Measurements from ENCODE around the gene CLECL1.
A peak's percentile ranks its signal among the peaks of the same experiment; 100 is the strongest.
"Not testable (repeated sequence)": the region's sequence is repeated elsewhere in the genome, so short reads cannot be mapped to it uniquely, and the experiment has no call there.

The CLECL1 gene

DNA sequence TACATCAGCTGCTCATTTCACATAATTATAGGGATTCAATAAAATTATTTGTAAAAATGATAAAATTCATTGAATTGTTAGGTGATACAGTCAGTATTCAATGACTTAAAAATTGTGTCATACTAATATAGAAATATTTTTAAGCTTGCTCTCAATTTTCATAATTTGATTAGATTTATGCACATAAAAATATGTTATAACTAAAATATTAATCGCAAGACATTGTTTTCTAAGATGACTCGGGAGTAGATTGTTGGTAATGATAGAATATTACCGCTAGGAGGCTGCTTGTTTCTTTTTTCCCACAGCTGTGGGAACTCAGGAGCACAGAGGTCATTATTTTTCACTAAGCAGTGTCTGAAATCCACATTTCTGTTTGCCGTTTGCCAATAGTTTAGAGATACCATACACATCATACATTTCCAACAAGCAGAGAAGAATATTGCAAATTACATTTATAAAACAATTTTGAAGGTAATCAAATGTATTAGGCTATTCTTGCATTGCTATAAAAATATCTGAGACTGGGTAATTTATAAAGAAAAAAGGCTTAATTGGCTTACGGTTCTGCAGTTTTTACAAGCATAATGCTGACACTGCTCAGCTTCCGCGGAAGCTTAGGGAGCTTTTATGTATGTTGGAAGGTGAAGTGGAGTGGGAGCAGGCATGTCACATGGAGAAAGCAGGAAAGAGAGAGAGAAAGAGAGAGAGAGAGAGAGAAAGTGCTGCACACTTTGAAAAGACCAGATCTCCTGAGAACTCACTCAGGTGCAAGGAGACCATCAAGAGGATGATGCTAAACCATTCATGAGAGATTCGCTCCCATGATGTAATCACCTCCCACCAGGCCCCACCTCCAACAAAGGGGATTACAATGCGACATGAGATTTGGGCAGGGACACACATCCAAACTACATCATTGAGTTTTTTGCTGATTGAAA is 18.6 kb upstream of the CLECL1 start:
- DNase-seq: peak; percentile 69

DNA sequence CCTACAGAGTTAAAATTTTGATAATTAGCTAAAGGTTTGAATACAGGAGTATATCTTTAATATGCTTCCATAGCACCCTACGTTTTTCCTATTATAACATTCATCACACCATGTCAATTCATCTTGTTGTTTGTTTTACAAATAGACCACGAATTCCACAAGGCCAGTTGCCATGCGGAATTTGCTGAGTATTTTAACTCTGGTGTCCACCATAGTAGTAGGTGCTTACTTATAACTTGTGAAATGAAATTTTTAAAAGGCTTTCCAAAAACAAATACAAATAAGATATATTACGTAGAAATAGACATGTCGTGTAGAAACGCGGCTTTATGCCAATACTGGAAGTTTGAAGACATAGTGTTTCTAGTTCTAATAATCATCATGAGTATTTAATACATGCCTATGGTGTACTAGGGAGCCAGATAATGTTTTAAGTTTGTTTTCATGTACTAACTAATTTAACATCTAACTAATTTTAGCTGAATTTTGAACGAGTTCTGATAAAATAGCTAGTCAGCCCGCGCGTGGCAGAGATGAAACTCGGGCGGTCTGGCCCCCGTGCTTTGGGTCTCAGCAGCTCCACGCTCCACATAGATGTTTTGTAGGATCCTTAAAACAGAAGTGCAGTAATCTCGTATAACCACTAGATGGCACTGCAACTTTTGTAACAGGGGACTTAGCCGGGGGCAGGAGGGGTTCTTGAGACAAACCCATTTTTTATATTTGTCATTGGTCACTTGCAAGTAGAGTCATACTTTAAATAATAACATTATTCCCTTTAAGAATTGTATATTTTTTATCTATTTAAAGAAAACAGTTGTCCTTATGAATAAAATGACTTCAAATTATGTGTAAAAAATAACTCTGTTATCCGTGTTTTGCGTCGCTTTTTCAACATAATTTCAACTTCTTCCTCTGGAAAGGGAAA is 17.6 kb upstream of the CLECL1 start:
- peak; percentile 92 for DNase-seq

DNA sequence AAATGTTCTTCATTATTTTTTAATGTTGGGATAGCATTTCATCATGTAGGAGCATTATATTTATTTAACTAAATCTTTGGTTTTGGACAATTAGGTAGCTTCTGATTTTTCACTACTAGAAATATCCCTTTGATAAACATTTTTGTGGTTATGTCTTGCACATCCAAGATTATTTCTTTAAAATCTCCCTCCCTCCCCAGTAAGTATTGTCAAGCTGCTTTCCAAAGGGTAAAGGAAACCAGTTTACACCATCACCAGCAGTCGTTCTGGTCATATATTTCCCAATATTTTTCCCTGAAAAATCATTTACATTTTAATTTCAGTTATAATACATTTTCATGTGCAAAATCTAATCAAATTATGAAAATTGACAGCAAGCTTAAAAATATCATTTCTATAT is 16.7 kb upstream of the CLECL1 start:
- no peak for DNase-seq

DNA sequence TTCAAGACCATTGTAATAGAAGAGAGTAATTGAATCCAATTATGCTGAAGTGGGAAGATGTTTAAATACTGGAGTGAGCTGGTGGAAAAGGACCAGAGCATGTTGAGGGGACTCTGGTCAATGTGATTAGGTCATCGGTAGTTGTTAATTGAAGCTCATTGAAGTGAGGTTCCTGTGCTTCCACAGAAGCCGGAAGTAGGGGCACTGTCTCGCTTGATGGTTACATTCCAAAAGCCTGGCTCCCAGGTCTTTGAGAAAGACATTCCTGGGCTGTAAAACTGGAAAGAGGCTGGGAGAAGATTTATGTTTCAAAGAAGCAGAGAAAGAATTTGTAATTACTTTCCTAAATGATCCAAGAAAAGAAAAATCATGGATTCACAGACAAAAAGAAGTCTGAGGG is 12.3 kb upstream of the CLECL1 start:
- no peak for DNase-seq

DNA sequence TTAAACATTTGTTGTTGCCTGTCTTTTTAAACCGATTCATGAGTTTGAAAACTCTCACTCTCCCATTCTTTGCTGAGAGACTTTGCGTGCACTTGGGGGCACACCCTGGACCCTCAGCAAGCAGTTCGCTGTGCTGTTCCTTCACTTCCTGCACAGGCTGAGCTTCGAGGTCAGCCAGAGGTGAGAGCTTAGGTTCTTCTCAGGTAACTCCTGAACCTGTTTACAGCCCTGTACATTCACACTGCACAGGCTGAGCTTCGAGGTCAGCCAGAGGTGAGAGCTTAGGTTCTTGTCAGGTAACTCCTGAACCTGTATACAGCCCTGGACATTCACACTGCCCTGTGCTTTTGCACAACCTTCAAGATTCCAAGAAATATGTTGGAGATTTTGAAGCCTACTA is 9.8 kb upstream of the CLECL1 start:
- DNase-seq: no peak

DNA sequence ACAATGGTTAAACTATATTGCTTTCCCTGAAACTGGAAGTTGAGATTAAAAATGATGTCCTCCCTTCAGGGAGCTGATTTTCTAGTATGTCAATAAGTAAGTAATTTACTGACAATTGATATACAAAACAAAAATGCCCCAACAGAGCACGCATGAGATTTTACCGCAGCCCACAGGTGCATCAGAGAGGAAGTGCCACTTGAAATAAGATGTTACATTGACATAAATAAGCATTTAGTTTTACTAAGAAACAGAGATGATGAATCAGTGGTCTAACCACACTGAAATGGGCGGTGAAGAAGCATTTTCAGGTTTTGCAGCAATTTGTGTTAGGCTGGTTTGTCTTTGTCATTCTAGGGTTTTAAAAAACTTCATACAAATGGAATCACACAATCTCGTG is 8.8 kb upstream of the CLECL1 start:
- DNase-seq: peak; percentile 59

DNA sequence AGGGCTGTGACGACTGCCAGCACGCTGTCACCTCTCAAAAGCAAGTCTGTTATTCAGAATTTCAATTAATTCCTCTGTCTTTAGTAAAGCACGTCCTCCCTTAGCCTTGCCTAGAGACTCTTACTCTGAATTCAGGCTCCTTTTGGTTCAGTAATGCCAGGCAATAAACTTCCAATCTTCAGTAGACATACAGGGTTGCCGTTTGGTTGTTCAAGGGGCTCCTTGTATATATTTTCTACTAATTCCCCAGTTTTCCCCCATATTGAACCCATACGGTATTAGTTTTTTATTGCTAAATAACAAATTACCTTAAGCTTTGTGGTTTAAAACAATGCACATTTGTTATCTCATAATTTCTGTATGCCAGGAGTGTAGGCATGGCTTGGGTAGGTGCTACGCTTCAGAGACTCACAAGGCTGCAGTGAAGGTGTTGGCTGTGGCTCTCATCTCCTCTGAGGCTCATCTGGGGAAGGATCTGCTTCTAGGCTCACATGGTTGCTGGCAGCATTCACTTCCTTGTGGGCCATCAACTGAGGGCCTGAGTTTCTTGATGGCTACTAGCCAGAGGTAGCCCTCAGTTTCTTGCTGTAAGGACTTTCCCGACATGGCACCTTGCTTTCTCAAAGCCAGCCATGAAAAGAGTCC is 7.3 kb upstream of the CLECL1 start:
- DNase-seq: no peak

DNA sequence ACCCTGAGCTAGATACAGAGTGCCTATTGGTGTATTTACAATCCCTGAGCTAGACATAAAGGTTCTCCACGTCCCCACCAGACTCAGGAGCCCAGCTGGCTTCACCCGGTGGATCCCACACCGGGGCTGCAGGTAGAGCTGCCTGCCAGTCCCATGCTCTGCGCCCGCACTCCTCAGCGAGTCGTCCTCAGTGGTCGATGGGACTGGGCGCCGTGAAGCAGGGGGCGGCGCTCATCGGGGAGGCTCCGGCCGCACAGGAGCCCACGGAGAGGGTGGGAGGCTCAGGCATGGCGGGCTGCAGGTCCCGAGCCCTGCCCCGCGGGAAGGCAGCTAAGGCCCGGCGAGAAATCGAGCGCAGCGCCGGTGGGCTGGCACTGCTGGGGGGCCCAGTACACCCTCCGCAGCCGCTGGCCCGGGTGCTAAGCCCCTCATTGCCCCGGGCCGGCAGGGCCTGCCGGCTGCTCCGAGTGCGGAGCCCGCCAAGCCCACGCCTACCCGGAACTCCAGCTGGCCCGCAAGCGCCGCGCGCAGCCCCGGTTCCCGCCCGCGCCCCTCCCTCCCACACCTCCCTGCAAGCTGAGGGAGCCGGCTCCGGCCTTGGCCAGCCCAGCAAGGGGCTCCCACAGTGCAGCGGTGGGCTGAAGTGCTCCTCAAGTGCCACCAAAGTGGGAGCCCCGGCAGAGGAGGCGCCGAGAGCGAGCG is 6.7 kb upstream of the CLECL1 start:
- not testable (repeated sequence) for DNase-seq

DNA sequence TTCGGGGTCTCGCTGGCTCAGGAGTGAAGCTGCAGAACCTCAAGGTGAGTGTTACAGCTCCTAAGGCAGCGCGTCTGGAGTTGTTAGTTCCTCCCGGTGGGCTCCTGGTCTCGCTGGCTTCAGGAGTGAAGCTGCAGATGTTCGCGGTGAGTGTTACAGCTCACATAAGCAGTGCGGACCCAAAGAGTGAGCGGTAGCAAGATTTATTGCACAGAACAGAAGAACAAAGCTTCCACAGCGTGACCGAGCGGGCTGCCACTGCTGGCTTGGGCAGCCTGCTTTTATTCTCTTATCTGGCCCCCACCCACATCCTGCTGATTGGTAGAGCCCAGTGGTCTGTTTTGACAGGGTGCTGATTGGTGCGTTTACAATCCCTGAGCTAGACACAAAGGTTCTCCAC is 6.0 kb upstream of the CLECL1 start:
- DNase-seq: not testable (repeated sequence)

DNA sequence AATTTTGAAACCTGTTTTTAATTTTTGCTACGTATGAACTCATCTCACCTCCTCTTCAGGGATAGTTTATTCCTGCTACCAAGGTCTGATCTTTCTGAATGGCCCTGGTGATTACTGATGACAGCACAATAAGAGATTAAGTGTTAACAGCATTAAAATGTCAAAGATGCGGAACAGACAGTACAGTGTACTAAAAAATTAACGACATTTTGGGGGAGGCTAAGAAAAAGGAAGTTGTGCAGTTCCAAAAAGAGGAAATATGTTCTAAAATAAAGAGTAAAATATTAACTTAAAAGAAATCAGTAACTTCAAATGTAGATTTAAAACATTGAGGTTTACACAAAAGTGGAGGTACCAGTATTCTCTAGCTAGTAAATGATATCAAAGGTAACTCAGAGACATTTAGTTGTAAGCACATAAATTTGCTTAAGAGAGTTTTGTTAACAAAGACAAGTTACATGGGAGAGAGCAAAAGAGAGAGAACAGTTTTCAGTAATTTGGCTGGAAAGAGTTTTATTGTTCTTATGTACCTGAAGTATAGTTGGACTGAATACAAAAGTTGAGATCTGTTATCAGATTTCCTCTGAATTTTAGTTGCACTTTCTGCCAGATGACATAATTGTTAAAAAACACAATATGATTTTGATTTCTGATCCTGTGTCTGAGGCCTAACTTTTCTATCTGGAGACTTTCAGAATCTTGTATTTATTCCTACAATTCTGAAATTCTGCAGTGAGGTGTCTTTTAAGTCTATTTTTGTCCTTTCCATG is 4.2 kb upstream of the CLECL1 start:
- peak; percentile 76 for DNase-seq

DNA sequence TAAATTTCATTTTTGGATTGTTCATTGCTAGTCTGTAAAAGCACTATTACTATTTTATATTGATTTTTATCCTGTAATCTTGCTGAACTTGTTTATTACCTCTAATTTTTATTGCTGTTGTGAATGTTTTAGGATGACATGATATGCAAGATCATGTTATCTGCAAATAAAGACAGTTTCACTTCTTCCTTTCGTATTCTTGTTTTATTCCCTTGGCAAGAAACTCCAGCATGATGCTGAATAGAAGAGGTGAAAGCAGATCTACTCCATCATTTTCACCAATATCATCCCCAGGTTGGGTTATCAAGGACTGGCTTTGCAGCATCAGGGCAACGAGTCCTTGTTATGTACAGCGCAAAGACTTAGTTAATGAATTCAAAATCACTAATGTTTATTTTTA is 2.7 kb upstream of the CLECL1 start:
- DNase-seq: no peak

DNA sequence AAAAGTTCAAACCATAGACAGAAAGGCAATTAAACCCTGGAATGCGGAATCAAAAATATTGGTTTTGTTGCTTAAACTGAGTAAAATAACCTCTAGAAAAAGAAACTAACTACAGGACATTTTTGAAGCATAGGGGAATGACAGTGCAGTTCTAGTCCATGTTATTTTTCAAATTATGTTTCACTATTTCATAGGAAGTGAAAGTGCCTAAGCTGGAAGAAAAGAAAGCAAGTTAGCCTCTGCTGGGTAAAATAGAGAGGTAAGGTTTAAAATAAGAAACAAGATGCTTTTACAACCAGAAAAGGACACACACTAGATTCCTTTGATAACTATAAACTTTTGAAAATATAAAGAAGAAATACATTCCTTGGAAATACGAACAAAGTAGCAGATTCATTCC is 1.1 kb downstream of the CLECL1 start:
- no peak for DNase-seq

DNA sequence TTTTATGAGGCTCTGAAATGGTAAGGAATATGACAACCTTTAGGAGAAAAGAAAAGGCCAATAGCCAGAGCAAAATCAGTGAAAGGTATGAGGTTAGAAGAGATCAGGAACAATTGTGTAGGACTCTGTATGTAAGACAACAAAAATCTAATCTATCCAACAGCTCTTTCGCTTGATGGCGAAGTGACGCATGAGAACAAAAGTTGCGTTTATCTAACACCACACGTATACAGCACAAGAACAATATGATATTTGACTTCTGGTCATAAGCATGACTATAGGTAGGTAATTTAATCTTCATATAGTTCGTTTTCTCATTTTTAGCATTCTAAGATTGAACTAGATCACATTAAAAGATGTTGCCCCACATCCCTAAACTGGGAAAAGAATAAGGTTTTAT is 1.5 kb downstream of the CLECL1 start:
- DNase-seq: no peak

DNA sequence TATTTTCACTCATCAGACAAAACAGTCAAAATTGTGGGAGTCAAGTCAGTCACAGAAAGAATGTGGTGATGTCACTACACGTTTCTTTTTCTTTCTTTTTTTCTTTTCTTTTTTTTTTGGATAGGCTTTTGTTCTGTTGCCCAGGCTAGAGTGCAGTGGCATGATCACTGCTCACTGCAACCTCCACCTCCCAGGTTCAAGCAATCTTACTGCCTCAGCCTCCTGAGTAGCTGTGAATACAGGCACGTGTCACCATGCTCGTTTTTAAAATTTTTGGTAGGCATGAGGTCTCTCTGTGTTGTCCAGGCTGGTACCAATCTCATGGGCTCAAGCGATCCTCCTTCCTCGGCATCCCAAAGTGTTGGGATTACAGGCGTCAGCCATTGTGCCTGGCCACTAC is 2.3 kb downstream of the CLECL1 start:
- DNase-seq: no peak

DNA sequence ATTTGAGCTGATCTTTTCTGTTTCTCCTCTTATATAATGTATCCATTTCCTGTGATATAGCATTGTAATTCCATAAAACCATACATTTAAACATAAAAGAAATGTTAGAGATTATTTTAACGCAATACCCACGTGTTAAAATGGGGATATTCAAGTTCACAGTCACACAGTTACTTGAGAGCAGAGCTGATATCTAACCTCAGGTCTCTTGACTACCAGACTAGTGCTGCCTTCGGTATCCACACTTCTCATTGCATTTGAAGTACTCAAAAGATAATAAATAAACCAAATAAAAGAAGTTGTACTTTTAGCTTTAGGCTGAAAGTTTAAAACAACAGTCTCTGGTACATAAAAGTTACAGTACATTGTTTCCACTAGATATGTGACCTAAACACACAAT is 2.9 kb downstream of the CLECL1 start:
- no peak for DNase-seq

DNA sequence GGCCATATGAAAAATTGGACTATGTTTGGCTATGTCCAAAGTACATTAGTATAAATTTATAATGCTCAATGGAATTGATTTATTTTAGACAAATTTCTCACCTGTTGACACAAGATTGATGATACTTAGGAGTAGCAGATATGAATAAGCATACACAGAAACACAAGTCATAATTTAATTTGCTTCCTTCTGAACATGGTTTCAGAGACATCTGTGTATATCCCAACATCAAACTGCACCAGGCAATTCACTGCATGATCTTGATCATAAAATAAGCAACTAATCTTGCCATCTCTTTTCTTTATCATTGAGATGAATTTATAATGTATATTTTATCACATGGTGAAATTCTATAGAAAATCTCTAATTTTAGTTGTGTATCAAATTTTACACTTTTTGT is 3.8 kb downstream of the CLECL1 start:
- no peak for DNase-seq

DNA sequence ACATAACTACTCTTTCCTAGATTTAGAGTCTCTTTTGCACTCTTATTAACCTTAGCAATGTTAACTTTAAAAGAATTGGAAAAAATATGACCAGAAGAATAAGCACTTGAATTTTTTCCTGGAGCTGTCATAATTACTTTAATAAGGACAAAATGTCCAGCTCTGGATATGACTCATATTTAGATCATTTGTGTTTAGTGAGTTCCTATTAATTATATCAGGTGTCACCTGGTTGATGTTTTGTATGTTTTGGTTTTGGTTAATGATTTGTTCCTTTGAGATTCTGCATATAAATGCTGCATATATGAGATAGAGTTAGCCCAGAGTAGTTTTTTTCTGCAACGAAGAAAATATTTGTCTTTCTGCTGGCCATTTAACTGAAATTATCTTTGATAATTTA is 5.1 kb downstream of the CLECL1 start:
- no peak for DNase-seq

DNA sequence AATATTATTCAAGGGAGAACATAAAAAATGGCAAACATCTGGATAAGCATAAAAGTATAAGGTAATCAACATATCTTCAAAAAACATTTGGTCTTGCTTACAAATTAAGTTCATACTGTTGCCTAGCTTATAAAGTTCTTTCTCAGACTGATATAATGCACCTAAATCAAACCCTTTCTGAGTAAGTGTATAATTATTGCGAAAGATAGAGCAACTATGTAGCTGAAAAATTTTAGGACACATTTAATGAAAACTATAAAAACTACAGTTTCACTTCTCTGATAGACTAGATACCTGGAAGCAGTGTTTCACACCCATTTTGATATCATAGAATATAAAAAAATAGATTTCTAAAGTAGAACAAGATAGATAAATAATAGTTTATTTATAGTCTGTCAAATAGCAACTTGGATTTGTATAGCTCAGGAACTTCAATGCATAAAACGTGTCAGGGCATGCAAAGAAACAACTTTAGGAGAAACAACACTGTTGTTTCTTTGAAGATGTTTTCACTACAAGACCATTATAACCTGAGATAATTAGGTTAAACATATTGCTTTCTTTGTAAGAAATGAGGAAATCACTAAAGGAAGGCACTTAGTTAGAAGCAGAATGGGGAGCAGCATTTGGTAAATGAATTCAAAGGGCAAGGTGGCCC is 7.6 kb downstream of the CLECL1 start:
- no peak for DNase-seq

DNA sequence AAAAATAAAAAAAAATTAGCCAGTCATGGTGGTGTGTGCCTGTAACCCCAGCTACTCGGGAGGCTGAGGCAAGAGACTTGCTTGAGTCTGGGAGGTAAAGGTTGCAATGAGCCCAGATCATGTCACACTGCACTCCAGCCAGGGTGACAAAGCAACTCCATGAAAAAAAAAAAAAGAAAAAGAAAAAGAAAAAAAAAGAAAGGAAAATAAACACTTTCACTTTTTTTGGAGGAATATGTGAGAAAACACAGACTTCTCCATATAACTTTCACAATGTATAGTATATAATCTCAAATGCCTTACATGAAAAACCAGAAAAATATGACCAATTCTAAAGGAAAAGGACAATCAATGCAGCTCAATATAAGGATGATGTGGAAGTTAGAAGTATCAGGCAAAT is 8.9 kb downstream of the CLECL1 start:
- no peak for DNase-seq

DNA sequence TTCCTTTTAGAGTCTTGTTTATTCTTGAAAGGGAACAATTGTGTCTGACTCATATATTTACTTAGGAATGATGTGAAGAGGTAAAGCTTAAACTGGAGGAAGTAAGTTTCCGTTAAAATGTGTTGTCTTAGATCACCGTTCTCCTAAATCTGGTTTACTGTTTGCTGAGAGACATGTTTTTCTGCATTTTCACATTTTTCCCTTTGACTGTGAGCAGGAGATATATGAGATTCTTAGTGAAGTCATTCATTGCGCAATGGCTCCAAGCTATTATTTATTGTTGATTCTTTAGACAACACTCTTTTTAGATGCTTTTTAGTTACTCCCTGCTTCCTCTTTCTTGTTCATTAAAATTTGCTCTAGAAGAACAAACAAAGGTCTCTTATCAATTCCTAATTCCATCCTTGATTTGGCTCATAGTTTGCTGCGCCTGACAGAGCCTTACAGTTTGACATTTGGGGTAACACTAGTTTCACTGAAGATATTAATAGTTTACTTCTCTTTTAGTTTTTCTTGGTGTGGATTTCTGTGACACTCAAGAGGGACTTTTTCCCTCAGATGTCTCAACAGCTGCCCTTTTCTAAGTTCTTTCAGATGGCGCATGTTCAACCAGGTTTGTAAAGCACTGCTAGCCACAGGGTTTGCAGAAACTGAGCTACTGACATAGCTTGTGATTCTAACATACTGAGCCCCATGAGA is 11.4 kb downstream of the CLECL1 start:
- no peak for DNase-seq

DNA sequence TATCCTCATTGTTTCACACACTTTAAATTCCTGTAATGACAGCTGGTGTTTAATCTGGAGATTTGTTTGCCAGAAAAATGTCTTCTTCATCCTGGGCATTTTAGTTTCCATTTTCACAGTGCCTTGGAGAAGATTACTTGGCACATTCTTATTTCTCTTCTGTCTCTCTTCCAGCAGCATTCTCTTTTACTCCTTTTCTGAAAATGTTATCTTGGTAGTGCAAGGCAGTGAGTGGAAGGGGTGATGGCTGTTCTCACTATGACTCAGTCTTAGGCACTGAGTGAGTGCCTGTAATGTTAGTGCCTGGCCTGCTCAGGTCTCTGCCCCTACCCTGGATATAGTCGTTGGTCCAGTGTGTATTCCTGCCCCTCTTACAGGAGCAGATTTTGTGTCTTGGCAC is 13.1 kb downstream of the CLECL1 start:
- DNase-seq: no peak
